IMR-90 (cell line): Measurements from ENCODE around the gene COL27A1. TPM values are rescaled to one million over a fixed set of nuclear protein-coding genes. Genes with fewer than 3 reads are reported as not detected.
A peak's percentile ranks its signal among the peaks of the same experiment; 100 is the strongest.
"Not testable (repeated sequence)": the region's sequence is repeated elsewhere in the genome, so short reads cannot be mapped to it uniquely, and the experiment has no call there.

Experiments used
- ATAC-seq: fragments of 200-7000 bp; cut with Tn5 transposase; 2 replicates; pipeline ENCODE4 v1.9.1; 2020; ENCODE audit warnings: low read depth, mild to moderate bottlenecking, moderate library complexity
- BruUV-seq: library from RNA; stranded (reverse); fragments of 400-500 nt; replicated peaks from 2 replicates; lab custom pipeline; 2021; lab: Mats Ljungman, UMichigan
- CTCF ChIA-PET: fragments of 300-600 bp; formaldehyde crosslinking; extraction: SDS; loops from one replicate; lab custom pipeline; 2021; ENCODE audit warnings: antibody characterized with exemption; lab: Yijun Ruan, JAX
- POLR2A ChIA-PET: fragments of 300-600 bp; sonication (Branson Sonifier 250); formaldehyde crosslinking; loops from one replicate; lab custom pipeline; 2022; ENCODE audit warnings: antibody characterized with exemption; ENCODE audit not compliant: unreplicated experiment; lab: Charles Lee
- DNase-seq: peaks from one replicate; pipeline ENCODE4 v3.0.0; 2013
- H2AFZ ChIP-seq: replicated peaks from 2 replicates; pipeline ENCODE3; 2013; ENCODE audit warnings: low read length, mild to moderate bottlenecking; ENCODE audit not compliant: poor library complexity
- H2AK5ac ChIP-seq: 2 replicates; pipeline ENCODE4 v1.6.1; 2013; ENCODE audit warnings: low read depth, low read length, inconsistent platforms
- H2AK9ac ChIP-seq: replicated peaks from 2 replicates; pipeline ENCODE3; 2013; ENCODE audit warnings: mild to moderate bottlenecking, low read depth, low read length, moderate library complexity; ENCODE audit not compliant: poor library complexity
- H2BK120ac ChIP-seq: 2 replicates; pipeline ENCODE4 v1.6.1; 2013; ENCODE audit warnings: low read depth, low read length, inconsistent platforms
- H2BK15ac ChIP-seq: 3 replicates; pipeline ENCODE4 v1.6.1; 2013; ENCODE audit warnings: low read depth, low read length, inconsistent platforms
- H2BK20ac ChIP-seq: 2 replicates; pipeline ENCODE4 v1.6.1; 2013; ENCODE audit warnings: low read depth, mild to moderate bottlenecking, inconsistent platforms, low read length, moderate library complexity
- H2BK5ac ChIP-seq: 2 replicates; pipeline ENCODE4 v1.6.1; 2013; ENCODE audit warnings: mild to moderate bottlenecking, low read depth, low read length, inconsistent platforms; ENCODE audit not compliant: poor library complexity, severe bottlenecking
- H3K14ac ChIP-seq: replicated peaks from 2 replicates; pipeline ENCODE4 v1.6.1; 2013; ENCODE audit warnings: low read depth, low read length, inconsistent platforms
- H3K18ac ChIP-seq: 2 replicates; pipeline ENCODE4 v1.6.1; 2013; ENCODE audit warnings: low read depth, low read length, control low read depth
- H3K23ac ChIP-seq: 2 replicates; pipeline ENCODE4 v1.6.1; 2013; ENCODE audit warnings: low read depth, low read length, inconsistent platforms
- H3K27ac ChIP-seq: 2 replicates; pipeline ENCODE4 v1.5.1; 2013; ENCODE audit warnings: mild to moderate bottlenecking, control low read depth, low read length; ENCODE audit not compliant: insufficient read depth
- H3K27me3 ChIP-seq: 2 replicates; pipeline ENCODE4 v1.6.1; 2013; ENCODE audit warnings: low read length; ENCODE audit not compliant: control insufficient read depth, insufficient read depth
- H3K36me3 ChIP-seq: 2 replicates; pipeline ENCODE4 v1.6.1; 2013; ENCODE audit warnings: low read length, mixed read lengths; ENCODE audit not compliant: control insufficient read depth, insufficient read depth
- H3K4ac ChIP-seq: 2 replicates; pipeline ENCODE4 v1.6.1; 2013; ENCODE audit warnings: low read depth, low read length, inconsistent platforms
- H3K4me1 ChIP-seq: 2 replicates; pipeline ENCODE4 v1.6.1; 2013; ENCODE audit warnings: low read length, mixed read lengths; ENCODE audit not compliant: control insufficient read depth, insufficient read depth
- H3K4me2 ChIP-seq: 2 replicates; pipeline ENCODE4 v1.6.1; 2013; ENCODE audit warnings: low read depth, mild to moderate bottlenecking, control low read depth, low read length, moderate library complexity
- H3K4me3 ChIP-seq: 2 replicates; pipeline ENCODE4 v1.5.1; 2013; ENCODE audit warnings: low read depth, mild to moderate bottlenecking, control low read depth, low read length, moderate library complexity; ENCODE audit not compliant: insufficient read depth
- H3K56ac ChIP-seq: 2 replicates; pipeline ENCODE4 v1.6.1; 2013; ENCODE audit warnings: low read length, inconsistent platforms; ENCODE audit not compliant: insufficient read depth; ENCODE audit errors: extremely low read depth
- H3K79me1 ChIP-seq, 2 experiments: 2 replicates each; pipeline ENCODE4 v1.6.1; 2013; ENCODE audit warnings: low read length in 2 of 2, inconsistent platforms in 1 of 2, low read depth in 1 of 2
- H3K9ac ChIP-seq: 2 replicates; pipeline ENCODE4 v1.6.1; 2013; ENCODE audit warnings: low read depth, low read length, control low read depth
- H3K9me1 ChIP-seq: 2 replicates; pipeline ENCODE4 v1.6.1; 2013; ENCODE audit warnings: low read length, inconsistent platforms; ENCODE audit not compliant: insufficient read depth
- H3K9me3 ChIP-seq: 2 replicates; pipeline ENCODE4 v1.6.1; 2013; ENCODE audit warnings: low read length; ENCODE audit not compliant: control insufficient read depth, insufficient read depth
- H4K20me1 ChIP-seq: 2 replicates; pipeline ENCODE4 v1.6.1; 2013; ENCODE audit warnings: low read length, inconsistent platforms; ENCODE audit not compliant: insufficient read depth
- H4K5ac ChIP-seq: 2 replicates; pipeline ENCODE4 v1.6.1; 2013; ENCODE audit warnings: mild to moderate bottlenecking, low read depth, low read length, control low read depth
- H4K8ac ChIP-seq, 2 experiments: 2 replicates each; pipeline ENCODE4 v1.6.1; 2013; ENCODE audit warnings: low read depth in 2 of 2, low read length in 2 of 2, control low read depth in 1 of 2, inconsistent platforms in 1 of 2
- H4K91ac ChIP-seq: 2 replicates; pipeline ENCODE4 v1.6.1; 2013; ENCODE audit warnings: low read depth, low read length, inconsistent platforms; ENCODE audit not compliant: insufficient read depth
- CEBPB ChIP-seq: IDR thresholded peaks from 2 replicates; pipeline ENCODE4 v1.6.1; 2012; ENCODE audit warnings: low read depth, low read length, improper control_type of control experiment
- WGBS, 2 experiments: methylation state at CpG; one replicate each; pipeline versions ENCODE4 v1.1.5 to v1.1.7; 2013; ENCODE audit warnings: missing lambda C conversion rate in 2 of 2; ENCODE audit not compliant: insufficient read length in 1 of 2; ENCODE audit errors: extremely low coverage in 2 of 2; 5-methylcytosine and 5-hydroxymethylcytosine counted together
- dilution Hi-C: fragments of 300-500 bp; cut with HindIII; formaldehyde crosslinking; loops from one replicate; pipeline ENCODE4 v1.14.3; 2018; ENCODE audit warnings: low sequenced_read_pairs; ENCODE audit not compliant: unreplicated experiment
- in situ Hi-C: fragments of 300-500 bp; cut with MboI; formaldehyde crosslinking; loops from 3 replicates; pipeline ENCODE4 v1.14.3; 2019; ENCODE audit warnings: low sequenced_read_pairs, inconsistent platforms, mixed read lengths
- intact Hi-C: fragments of 100-400 bp; cut with micrococcal nuclease; formaldehyde crosslinking; loops from 2 replicates; pipeline ENCODE4 v1.10.0; 2022
- polyA plus RNA-seq, 3 experiments: library from polyadenylated mRNA; depleted of rRNA; stranded (reverse); fragments of >200 nt; gene quantifications; 2 replicates each; pipeline ENCODE4 v1.2.3, GENCODE V29; 2012; ENCODE audit warnings: low replicate concordance in 1 of 3
- total RNA-seq: library from RNA; depleted of rRNA; stranded (reverse); fragments of >200 nt; gene quantifications from 2 replicates; pipeline ENCODE4 v1.2.3, GENCODE V29; 2012

The COL27A1 gene
- total and polyA plus RNA-seq, 2 of the 4 experiments (the other 2 are of a cell fraction): 3.2 to 18.3 TPM

DNA sequence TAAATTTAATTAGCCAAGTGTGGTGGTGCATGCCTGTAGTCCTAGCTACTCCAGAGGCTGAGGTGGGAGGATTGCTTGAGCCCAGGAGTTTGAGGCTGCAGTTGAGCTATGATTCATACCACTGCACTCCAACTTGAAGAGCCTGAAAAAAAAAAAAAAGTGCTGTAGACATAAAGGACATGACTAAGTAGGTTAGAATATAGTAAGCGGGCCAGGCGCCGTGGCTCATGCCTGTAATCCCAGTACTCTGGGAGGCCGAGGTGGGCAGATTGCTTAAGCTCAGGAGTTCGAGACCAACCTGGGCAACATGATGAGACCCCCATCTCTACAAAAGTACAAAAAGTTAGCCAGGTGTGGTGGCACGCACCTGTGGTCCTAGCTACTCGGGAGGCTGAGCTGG is 165.4 kb downstream of the COL27A1 start:
- H3K27ac ChIP-seq, H4K20me1 ChIP-seq, intact Hi-C loops, H2AFZ ChIP-seq, H2BK15ac ChIP-seq, H3K4me3 ChIP-seq, H4K91ac ChIP-seq, H3K23ac ChIP-seq, BruUV-seq, in situ Hi-C loops, H3K56ac ChIP-seq, H2BK5ac ChIP-seq, H3K9ac ChIP-seq, H3K18ac ChIP-seq, CTCF ChIA-PET, H2AK9ac ChIP-seq, H3K4me2 ChIP-seq, H3K36me3 ChIP-seq, ATAC-seq, dilution Hi-C loops, POLR2A ChIA-PET, H3K14ac ChIP-seq, H2AK5ac ChIP-seq, H4K8ac ChIP-seq, H2BK20ac ChIP-seq, H3K4me1 ChIP-seq, H3K9me3 ChIP-seq, H3K27me3 ChIP-seq, H3K79me1 ChIP-seq, H4K5ac ChIP-seq: not testable (repeated sequence)
- Histone ChIP-seq H2BK120ac (peak overlapping the region; percentile 13; the same call in 1 of the 2 replicates), H3K4ac (0 out of 2 replicates have a peak overlapping the region, but pooled peaks have one; percentile 12), H3K9me1 (peaks cover 13% of the 10 kb centered on the region; the same call in 1 of the 2 replicates)
- TF ChIP-seq CEBPB: 0 out of 2 replicates have a peak, but pooled peaks have one; percentile 9
- DNase-seq: peak; percentile 73
- no CpG with 5 or more reads among the region's 7 CpGs for WGBS, 2 experiments
